ENCODE measurements around the gene KREMEN1. TPM values are rescaled to one million over a fixed set of nuclear protein-coding genes. Genes with fewer than 3 reads are reported as not detected.

The KREMEN1 gene
- total and polyA plus RNA-seq, 10 of the 15 experiments (the other 5 are each of a cell fraction or from before 2014, with no cell fraction given): 0.10 to 2.5 (median 0.20) TPM; not detected in 1

DNA sequence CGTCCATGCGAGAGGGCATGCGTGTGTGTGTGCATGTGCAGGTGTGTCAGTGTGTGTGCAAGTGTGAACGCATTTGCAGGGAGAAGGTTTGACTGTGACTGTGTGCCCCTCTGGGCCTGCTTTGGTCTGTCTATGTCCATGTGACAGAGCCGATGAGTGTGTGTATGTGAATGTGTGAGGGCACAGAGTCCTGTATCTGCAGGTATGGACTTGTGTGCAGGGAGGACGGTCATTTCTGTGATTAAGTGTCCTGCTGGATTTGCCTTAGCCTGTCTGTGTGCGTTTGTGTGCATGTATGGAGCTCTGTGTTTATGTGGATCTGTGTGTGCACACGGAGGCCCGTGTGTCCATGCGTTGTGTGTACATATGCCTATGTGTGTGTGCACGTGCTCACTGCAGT, 138.2 kb downstream of the KREMEN1 start:
- DNase-seq (ENCODE audit: low read depth, low spot score): no peak
- no peak for ATAC-seq
- Histone ChIP-seq H3K4me2 (ENCODE audit: control insufficient read depth, insufficient read depth) (peak overlapping the region; percentile 4; the same call in 1 of the 2 replicates), H3K27ac (ENCODE audit: control insufficient read depth, insufficient read depth) (no peak overlapping the region), H2AFZ (ENCODE audit: control insufficient read depth, low read depth, low read length) (no peak overlapping the region), H3K4me1 (ENCODE audit: control insufficient read depth, insufficient read depth, low read length) (peaks cover 26% of the 10 kb centered on the region), H3K27me3 (replicated peaks in 1 of 2; ENCODE audit: control insufficient read depth in 2 of 2, insufficient read depth in 2 of 2, low read length in 1 of 2) (no peaks in the 10 kb centered on the region), H3K4me3 (no peak overlapping the region), H4K20me1 (ENCODE audit: control insufficient read depth, insufficient read depth) (no peaks in the 10 kb centered on the region), H3K36me3 (ENCODE audit: control insufficient read depth in 2 of 2, insufficient read depth in 2 of 2, low read length in 1 of 2) (peaks cover 0 to 5% of the 10 kb centered on the region in 2 experiments; a peak in 2 of 4 replicates), H3K79me2 (ENCODE audit: control insufficient read depth, insufficient read depth, low read length) (peaks cover 39% of the 10 kb centered on the region), H3K9ac (ENCODE audit: control insufficient read depth, insufficient read depth, low read length) (no peak overlapping the region), H3K9me3 (replicated peaks; ENCODE audit: control insufficient read depth, insufficient read depth, low read length) (no peaks in the 10 kb centered on the region)
- ChIA-PET RAD21 (ENCODE audit: unreplicated experiment) (interaction anchor here (0.6 to 3.2 kb wide), 5 partner anchors 22 to 57 kb away, joined by 3 to 22 read pairs (median 3); no protein-coding TSS in a partner anchor), CTCF (interaction anchor here (1.2 to 3.5 kb wide), 2 partner anchors 34 to 44 kb away, joined by 6 to 19 read pairs; no protein-coding TSS in a partner anchor), SMC1A (ENCODE audit: uncharacterized antibody, unreplicated experiment) (interaction anchor here (1.0 to 3.1 kb wide), 3 partner anchors 10 to 45 kb away, joined by 3 to 16 read pairs (median 8); no protein-coding TSS in a partner anchor), POLR2A (interaction anchor here (1.0 to 15.3 kb wide), 6 partner anchors 9 to 98 kb away, joined by 3 to 239 read pairs (median 4); no protein-coding TSS in a partner anchor)
- in situ Hi-C loops (cut with MboI) (no loop called here), intact Hi-C loops (cut with micrococcal nuclease; ENCODE audit: unreplicated experiment) (no loop called here)
- 74% methylated on average over 11 of the region's 11 CpGs for WGBS (ENCODE audit: insufficient coverage, insufficient replicate concordance, low lambda C conversion rate, missing lambda C conversion rate)
- FAIRE-seq: no peak
- no TSS peak for BruUV-seq (replicated peaks)
- TF ChIP-seq, protein P1, sequence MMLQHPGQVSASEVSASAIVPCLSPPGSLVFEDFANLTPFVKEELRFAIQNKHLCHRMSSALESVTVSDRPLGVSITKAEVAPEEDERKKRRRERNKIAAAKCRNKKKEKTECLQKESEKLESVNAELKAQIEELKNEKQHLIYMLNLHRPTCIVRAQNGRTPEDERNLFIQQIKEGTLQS (IDR thresholded peaks at IDR 0.05; ENCODE audit: borderline replicate concordance, extremely low read depth, low read depth, low read length): no peak
- TF ChIP-seq RELB (IDR thresholded peaks at IDR 0.05; ENCODE audit: low read depth) (no peak), POLR2AphosphoS5 (IDR thresholded peaks at IDR 0.05; ENCODE audit: low read length) (peak; percentile 60; the same call in 1 of the 2 replicates), HDAC2 (IDR thresholded peaks at IDR 0.05) (no peak), HDGF (IDR thresholded peaks at IDR 0.05) (peak; percentile 15; the same call in 1 of the 2 replicates), TARDBP (IDR thresholded peaks at IDR 0.05; ENCODE audit: borderline replicate concordance) (0 out of 2 replicates have a peak, but pooled peaks have one; percentile 43)
